Measurements from ENCODE around the gene FGD3. TPM values are rescaled to one million over a fixed set of nuclear protein-coding genes. Genes with fewer than 3 reads are reported as not detected.

The FGD3 gene
- total and polyA plus RNA-seq, 9 of the 15 experiments (the other 6 are each of a cell fraction or from before 2014, with no cell fraction given): 0.07 to 1.3 (median 0.29) TPM

DNA sequence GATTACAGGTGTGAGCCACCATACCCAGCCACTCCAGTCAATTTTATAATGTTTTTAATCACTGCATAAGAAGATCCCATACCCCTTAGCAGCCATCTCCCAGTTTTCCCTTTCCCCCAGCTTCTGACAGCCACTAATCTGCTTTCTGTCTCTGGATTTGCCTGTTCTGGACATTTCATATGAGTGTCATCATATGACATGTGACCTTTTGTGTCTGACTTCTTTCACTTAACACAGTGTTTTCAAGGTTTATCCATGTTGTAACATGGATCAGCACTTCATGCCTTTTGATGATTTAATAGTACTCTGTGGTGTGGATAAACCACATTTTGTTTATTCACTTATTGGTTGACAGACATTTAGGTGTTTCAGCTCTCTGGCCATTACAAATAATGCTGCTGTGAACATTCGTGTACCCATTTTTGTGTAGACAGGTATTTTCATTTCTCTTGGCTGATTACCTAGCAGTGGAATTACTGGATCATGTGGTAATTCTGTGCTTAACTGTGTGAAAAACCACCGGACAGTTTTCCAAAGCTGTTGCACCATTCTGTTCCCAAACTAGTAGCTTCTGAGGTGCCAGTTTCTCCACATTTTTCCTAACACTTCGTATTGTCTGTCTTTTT lies 119.8 kb downstream of the FGD3 start (continued):
- TF ChIP-seq SMAD4 (CRISPR knock-in tag; conservative IDR thresholded peaks at IDR 0.05): 0 out of 2 replicates have a peak, but pooled peaks have one; percentile 64
- no peak for TF ChIP-seq RBM22 (IDR thresholded peaks at IDR 0.05; ENCODE audit: low read depth, low read length, poor library complexity, severe bottlenecking)
- TF ChIP-seq ZNF3 (CRISPR knock-in tag; IDR thresholded peaks at IDR 0.05): no peak
- TF ChIP-seq, protein P1, sequence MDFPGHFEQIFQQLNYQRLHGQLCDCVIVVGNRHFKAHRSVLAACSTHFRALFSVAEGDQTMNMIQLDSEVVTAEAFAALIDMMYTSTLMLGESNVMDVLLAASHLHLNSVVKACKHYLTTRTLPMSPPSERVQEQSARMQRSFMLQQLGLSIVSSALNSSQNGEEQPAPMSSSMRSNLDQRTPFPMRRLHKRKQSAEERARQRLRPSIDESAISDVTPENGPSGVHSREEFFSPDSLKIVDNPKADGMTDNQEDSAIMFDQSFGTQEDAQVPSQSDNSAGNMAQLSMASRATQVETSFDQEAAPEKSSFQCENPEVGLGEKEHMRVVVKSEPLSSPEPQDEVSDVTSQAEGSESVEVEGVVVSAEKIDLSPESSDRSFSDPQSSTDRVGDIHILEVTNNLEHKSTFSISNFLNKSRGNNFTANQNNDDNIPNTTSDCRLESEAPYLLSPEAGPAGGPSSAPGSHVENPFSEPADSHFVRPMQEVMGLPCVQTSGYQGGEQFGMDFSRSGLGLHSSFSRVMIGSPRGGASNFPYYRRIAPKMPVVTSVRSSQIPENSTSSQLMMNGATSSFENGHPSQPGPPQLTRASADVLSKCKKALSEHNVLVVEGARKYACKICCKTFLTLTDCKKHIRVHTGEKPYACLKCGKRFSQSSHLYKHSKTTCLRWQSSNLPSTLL (IDR thresholded peaks at IDR 0.05): no peak

DNA sequence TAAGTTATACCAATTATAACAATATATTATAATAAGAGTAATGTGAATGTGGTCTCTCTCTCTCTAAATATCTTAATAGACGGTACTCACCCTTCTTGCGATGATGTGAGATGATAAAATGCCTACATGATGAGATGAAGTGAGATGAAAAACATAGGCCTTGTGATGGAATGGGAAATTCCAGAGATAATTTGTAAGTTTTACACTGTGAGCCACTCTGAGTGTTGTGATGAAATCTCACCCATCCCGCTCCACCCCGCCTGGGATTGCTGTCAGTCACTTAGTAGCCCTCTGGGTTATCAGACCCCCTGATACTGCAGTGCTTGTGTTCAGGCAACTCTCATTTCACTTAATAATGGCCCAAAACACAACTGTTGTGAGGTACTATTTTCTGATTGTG lies 121.6 kb downstream of the FGD3 start:
- POLR2A ChIA-PET: interaction anchor here (1.0 kb wide), 1 partner anchor 9 kb away, joined by 3 read pairs; no protein-coding TSS in a partner anchor
- Histone ChIP-seq H3K9me1 (ENCODE audit: control insufficient read depth, insufficient read depth, low read length) (peaks cover 6% of the 10 kb centered on the region), H4K20me1 (replicated peaks; ENCODE audit: control insufficient read depth, insufficient read depth, low read length) (no peaks in the 10 kb centered on the region), H3K9me3 (replicated peaks; ENCODE audit: control insufficient read depth, insufficient read depth, low read depth, low read length) (no peaks in the 10 kb centered on the region), H3K4me3 (no peak overlapping the region), H3K4me2 (ENCODE audit: insufficient read depth, low read length) (no peak overlapping the region), H2AFZ (ENCODE audit: low read depth, low read length) (no peak overlapping the region), H3K4me1 (replicated peaks in 1 of 2; ENCODE audit: control insufficient read depth in 2 of 2, insufficient read depth in 2 of 2, low read length in 2 of 2) (peaks cover 28 to 29% of the 10 kb centered on the region in 2 experiments), H3K27me3 (ENCODE audit: control insufficient read depth in 2 of 2, insufficient read depth in 2 of 2, low read length in 2 of 2) (no peaks in the 10 kb centered on the region), H3K9ac (ENCODE audit: insufficient read depth in 1 of 2, low read depth in 2 of 2, low read length in 2 of 2) (no peak overlapping the region), H3K36me3 (ENCODE audit: control insufficient read depth, insufficient read depth, low read length) (no peaks in the 10 kb centered on the region), H3K27ac (ENCODE audit: extremely low read depth, low read depth, low read length) (no peak overlapping the region), H3K79me2 (ENCODE audit: control insufficient read depth, insufficient read depth, low read length) (no peaks in the 10 kb centered on the region; the same call in 2 of the 3 replicates)
- CTCF ChIA-PET (ENCODE audit: low intra/inter-chr PET ratio): no interaction called here
- no peak for FAIRE-seq
- in situ Hi-C loops (cut with MboI) (no loop called here), intact Hi-C loops (cut with micrococcal nuclease) (no loop called here)
- ATAC-seq: no peak
- BruUV-seq (replicated peaks): no TSS peak
- no peak for DNase-seq (ENCODE audit: extremely low read depth in 1 of 4, low spot score in 3 of 4)
- 89% methylated on average over 4 of the region's 4 CpGs for WGBS (ENCODE audit: insufficient coverage, low coverage, missing lambda C conversion rate)
- TF ChIP-seq, protein P2, sequence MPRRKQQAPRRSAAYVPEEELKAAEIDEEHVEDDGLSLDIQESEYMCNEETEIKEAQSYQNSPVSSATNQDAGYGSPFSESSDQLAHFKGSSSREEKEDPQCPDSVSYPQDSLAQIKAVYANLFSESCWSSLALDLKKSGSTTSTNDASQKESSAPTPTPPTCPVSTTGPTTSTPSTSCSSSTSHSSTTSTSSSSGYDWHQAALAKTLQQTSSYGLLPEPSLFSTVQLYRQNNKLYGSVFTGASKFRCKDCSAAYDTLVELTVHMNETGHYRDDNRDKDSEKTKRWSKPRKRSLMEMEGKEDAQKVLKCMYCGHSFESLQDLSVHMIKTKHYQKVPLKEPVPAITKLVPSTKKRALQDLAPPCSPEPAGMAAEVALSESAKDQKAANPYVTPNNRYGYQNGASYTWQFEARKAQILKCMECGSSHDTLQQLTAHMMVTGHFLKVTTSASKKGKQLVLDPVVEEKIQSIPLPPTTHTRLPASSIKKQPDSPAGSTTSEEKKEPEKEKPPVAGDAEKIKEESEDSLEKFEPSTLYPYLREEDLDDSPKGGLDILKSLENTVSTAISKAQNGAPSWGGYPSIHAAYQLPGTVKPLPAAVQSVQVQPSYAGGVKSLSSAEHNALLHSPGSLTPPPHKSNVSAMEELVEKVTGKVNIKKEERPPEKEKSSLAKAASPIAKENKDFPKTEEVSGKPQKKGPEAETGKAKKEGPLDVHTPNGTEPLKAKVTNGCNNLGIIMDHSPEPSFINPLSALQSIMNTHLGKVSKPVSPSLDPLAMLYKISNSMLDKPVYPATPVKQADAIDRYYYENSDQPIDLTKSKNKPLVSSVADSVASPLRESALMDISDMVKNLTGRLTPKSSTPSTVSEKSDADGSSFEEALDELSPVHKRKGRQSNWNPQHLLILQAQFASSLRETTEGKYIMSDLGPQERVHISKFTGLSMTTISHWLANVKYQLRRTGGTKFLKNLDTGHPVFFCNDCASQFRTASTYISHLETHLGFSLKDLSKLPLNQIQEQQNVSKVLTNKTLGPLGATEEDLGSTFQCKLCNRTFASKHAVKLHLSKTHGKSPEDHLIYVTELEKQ (CRISPR knock-in tag; IDR thresholded peaks at IDR 0.05): no peak
- TF ChIP-seq SMARCB1 (IDR thresholded peaks at IDR 0.05; ENCODE audit: insufficient read length, low read depth) (no peak), GTF2F1 (IDR thresholded peaks at IDR 0.05; ENCODE audit: low read depth, low read length) (no peak), ESRRA (IDR thresholded peaks at IDR 0.05; ENCODE audit: borderline replicate concordance, low read depth) (no peak), ELF1 (tag; IDR thresholded peaks at IDR 0.05) (no peak), POLR3G (IDR thresholded peaks at IDR 0.05; ENCODE audit: extremely low read depth, insufficient read length, insufficient replicate concordance) (no peak), CBX8 (IDR thresholded peaks at IDR 0.05; ENCODE audit: borderline replicate concordance, extremely low read depth, low read depth, low read length, poor library complexity, severe bottlenecking) (no peak), NCOA4 (IDR thresholded peaks at IDR 0.05; ENCODE audit: partially characterized antibody) (no peak)
- TF ChIP-seq, protein P3, sequence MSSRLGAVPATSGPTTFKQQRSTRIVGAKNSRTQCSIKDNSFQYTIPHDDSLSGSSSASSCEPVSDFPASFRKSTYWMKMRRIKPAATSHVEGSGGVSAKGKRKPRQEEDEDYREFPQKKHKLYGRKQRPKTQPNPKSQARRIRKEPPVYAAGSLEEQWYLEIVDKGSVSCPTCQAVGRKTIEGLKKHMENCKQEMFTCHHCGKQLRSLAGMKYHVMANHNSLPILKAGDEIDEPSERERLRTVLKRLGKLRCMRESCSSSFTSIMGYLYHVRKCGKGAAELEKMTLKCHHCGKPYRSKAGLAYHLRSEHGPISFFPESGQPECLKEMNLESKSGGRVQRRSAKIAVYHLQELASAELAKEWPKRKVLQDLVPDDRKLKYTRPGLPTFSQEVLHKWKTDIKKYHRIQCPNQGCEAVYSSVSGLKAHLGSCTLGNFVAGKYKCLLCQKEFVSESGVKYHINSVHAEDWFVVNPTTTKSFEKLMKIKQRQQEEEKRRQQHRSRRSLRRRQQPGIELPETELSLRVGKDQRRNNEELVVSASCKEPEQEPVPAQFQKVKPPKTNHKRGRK (tag; IDR thresholded peaks at IDR 0.05): no peak

All from K562 (cell line).